HT-29 (cell line): ENCODE results near the gene MEIOC. TPM values are rescaled to one million over a fixed set of nuclear protein-coding genes. Genes with fewer than 3 reads are reported as not detected.
"Not testable (repeated sequence)": the region's sequence is repeated elsewhere in the genome, so short reads cannot be mapped to it uniquely, and the experiment has no call there.

ENCODE experiments used
- DNase-seq: peaks from one replicate; pipeline ENCODE4 v3.0.0-alpha.2; 2015; ENCODE audit warnings: low spot score
- total RNA-seq: library from RNA; depleted of rRNA; stranded (reverse); fragments of >200 nt; shearing (Covaris generic); gene quantifications from 2 replicates; pipeline ENCODE4 v1.2.3, GENCODE V29; 2014; rRNA removed

MEIOC gene
- not detected in 2 replicates for total RNA-seq

GRCh38 chr17:44655983-44656710 lies at the start of gene MEIOC:
TSS of gene MEIOC (plus strand) at chr17:44656468. CDS start at chr17:44656614, 146 bp downstream.
- DNase-seq, result no peak

- no peak for DNase-seq
Observed at GRCh38 chr17:44606658-44607057, 49.6 kb upstream of the MEIOC start.

- DNase-seq, result no peak
Observed at GRCh38 chr17:44607836-44608690, 48.2 kb upstream of the MEIOC start.

- DNase-seq, result no peak
Observed at GRCh38 chr17:44608727-44609435, 47.4 kb upstream of the MEIOC start.

GRCh38 chr17:44610331-44610730 lies 45.9 kb upstream of the MEIOC start:
- no peak for DNase-seq

- DNase-seq, result no peak
Observed at GRCh38 chr17:44610871-44611270, 45.4 kb upstream of the MEIOC start.

GRCh38 chr17:44614862-44615261 lies 41.4 kb upstream of the MEIOC start:
- DNase-seq, result no peak

- DNase-seq, result not testable (repeated sequence)
Observed at GRCh38 chr17:44618652-44619051, 37.6 kb upstream of the MEIOC start.

GRCh38 chr17:44623070-44623725 lies 33.1 kb upstream of the MEIOC start:
- DNase-seq, result no peak

- DNase-seq, result no peak
Observed at GRCh38 chr17:44627513-44628242, 28.6 kb upstream of the MEIOC start.

- no peak for DNase-seq
Observed at GRCh38 chr17:44628243-44629188, 27.8 kb upstream of the MEIOC start.

GRCh38 chr17:44629314-44629713 lies 27.0 kb upstream of the MEIOC start:
- no peak for DNase-seq

GRCh38 chr17:44630703-44631102 lies 25.6 kb upstream of the MEIOC start:
- DNase-seq, result no peak

- no peak for DNase-seq
Observed at GRCh38 chr17:44633998-44634397, 22.3 kb upstream of the MEIOC start.

- DNase-seq, result not testable (repeated sequence)
Observed at GRCh38 chr17:44634401-44634800, 21.9 kb upstream of the MEIOC start.

GRCh38 chr17:44636562-44636961 lies 19.7 kb upstream of the MEIOC start:
- DNase-seq, result peak; percentile 38

- no peak for DNase-seq
Observed at GRCh38 chr17:44637066-44637465, 19.2 kb upstream of the MEIOC start.

- DNase-seq, result no peak
Observed at GRCh38 chr17:44642834-44643233, 13.4 kb upstream of the MEIOC start.

- no peak for DNase-seq
Observed at GRCh38 chr17:44645341-44645740, 10.9 kb upstream of the MEIOC start.

- no peak for DNase-seq
Observed at GRCh38 chr17:44646280-44646679, 10.0 kb upstream of the MEIOC start.
